ENCODE measurements around the gene ANOS1. TPM values are rescaled to one million over a fixed set of nuclear protein-coding genes. Genes with fewer than 3 reads are reported as not detected.

Gene ANOS1
- total RNA-seq, 1 donor from 2014 or later, result 49.7 TPM

DNA sequence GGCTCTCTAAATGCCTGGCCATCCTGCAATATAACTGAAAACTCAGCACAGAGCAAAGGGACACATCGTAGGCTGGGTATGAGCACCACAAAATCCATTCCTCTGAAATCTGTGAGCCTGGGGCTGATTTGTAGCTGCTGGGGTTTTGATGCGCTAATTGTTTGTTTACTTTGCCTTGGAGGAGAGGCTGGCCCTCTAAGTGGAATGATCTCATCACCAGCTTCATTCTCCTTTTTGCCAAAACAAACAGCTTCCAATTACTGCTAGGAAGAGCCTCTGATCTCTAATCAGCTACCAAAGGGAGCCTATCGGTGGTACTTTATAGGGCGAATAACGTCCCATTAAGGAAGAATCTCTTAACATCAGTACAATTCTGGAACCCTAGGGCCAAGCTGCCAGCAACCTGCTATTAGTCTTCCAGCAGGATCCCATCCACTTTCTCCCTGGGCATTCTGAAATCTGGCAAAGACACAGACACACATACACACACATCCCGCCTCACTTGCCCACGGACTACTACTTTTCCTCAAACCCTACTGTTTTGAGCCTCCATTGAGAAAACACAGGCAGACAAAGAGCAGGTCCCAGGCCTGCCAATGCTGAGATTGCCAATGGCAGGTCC lies 5.8 kb downstream of the ANOS1 start:
- no peak for ATAC-seq
- DNase-seq, result no peak
- no peaks in the 10 kb centered on the region for H3K27me3 ChIP-seq

DNA sequence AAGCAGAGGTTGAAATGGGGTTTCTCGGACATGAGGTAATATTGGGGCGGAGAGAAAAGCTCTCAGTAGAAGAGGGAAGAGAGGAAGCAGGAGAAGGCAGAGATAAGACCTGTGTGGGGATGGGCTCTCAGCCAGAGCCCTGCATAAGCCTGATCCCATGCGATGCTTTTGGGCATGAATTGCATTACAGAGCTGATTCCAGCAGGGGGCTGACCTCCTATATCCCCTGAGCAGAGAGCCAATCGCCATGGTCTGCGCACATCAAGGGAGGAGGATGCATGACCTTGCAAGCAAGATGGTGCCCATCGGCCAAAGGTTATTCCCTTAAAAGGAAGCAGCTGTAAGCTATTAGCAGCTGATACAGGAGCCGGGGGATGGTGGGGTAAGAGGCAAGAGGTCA lies 7.6 kb downstream of the ANOS1 start:
- H3K9me3 ChIP-seq, result no peaks in the 10 kb centered on the region
- H3K36me3 ChIP-seq, result no peaks in the 10 kb centered on the region
- no peak overlapping the region for H3K4me3 ChIP-seq
- no peaks in the 10 kb centered on the region for H3K4me1 ChIP-seq
- H3K27ac ChIP-seq, result no peak overlapping the region
- H3K27me3 ChIP-seq, result no peaks in the 10 kb centered on the region
- TF ChIP-seq, protein P1, sequence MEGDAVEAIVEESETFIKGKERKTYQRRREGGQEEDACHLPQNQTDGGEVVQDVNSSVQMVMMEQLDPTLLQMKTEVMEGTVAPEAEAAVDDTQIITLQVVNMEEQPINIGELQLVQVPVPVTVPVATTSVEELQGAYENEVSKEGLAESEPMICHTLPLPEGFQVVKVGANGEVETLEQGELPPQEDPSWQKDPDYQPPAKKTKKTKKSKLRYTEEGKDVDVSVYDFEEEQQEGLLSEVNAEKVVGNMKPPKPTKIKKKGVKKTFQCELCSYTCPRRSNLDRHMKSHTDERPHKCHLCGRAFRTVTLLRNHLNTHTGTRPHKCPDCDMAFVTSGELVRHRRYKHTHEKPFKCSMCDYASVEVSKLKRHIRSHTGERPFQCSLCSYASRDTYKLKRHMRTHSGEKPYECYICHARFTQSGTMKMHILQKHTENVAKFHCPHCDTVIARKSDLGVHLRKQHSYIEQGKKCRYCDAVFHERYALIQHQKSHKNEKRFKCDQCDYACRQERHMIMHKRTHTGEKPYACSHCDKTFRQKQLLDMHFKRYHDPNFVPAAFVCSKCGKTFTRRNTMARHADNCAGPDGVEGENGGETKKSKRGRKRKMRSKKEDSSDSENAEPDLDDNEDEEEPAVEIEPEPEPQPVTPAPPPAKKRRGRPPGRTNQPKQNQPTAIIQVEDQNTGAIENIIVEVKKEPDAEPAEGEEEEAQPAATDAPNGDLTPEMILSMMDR (IDR thresholded peaks at IDR 0.05), result no peak
- intact Hi-C loops (cut with DNase I), result no loop called here
- DNase-seq, result no peak
- peak; percentile 62 for ATAC-seq

More for the DNA sequence above, 5.8 kb downstream of the ANOS1 start:
- H3K4me1 ChIP-seq, result no peaks in the 10 kb centered on the region
- no peak overlapping the region for H3K4me3 ChIP-seq
- H3K9me3 ChIP-seq, result no peaks in the 10 kb centered on the region
- no peak overlapping the region for H3K27ac ChIP-seq
- intact Hi-C loops (cut with DNase I), result no loop called here
- no peaks in the 10 kb centered on the region for H3K36me3 ChIP-seq
- TF ChIP-seq, protein P1 (IDR thresholded peaks at IDR 0.05), result no peak

DNA sequence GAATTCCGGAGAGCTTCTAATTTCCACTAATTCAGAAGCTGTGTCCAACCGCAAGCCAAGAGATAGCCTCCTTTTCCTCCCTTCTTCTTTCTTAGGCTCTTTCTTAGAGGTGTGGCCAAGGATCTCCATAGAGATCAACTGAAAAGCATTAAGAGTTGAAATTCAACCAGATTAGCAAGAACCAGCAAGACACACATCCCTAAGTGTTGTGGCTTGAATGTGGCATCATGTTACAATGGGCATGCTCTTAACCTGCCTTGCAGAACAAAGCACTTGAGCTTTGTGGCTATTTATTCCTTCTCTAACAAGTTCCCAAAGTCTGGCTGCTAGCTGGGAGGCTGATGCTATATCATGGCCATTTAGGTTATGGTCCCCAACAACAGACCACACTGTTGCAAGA lies 10.4 kb downstream of the ANOS1 start:
- Histone ChIP-seq H3K4me1 (no peaks in the 10 kb centered on the region), H3K27ac (no peak overlapping the region), H3K9me3 (no peaks in the 10 kb centered on the region), H3K27me3 (no peaks in the 10 kb centered on the region), H3K36me3 (no peaks in the 10 kb centered on the region), H3K4me3 (no peak overlapping the region)
- ATAC-seq (no peak), DNase-seq (no peak)
- intact Hi-C loops (cut with DNase I), result no loop called here
- TF ChIP-seq, protein P1 (IDR thresholded peaks at IDR 0.05), result no peak

DNA sequence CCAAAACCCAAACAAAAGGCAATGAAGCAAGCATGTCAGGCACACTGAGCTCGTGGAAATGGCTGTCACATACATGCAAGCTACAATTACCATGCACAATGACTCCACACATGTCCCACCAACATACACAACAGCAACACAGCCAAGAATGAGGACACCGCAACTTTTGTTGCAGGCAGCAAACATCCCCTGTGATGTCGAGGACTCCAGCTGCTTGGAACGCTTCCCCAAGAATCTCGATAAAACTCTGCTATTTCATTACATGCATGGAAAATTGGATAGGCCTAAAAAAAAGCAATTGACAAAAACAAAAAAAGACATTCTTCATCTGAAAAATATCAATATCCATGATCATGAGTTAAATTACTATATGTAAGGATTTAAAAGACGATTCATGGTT lies 11.8 kb downstream of the ANOS1 start:
- intact Hi-C loops (cut with DNase I), result no loop called here
- Histone ChIP-seq H3K36me3 (no peaks in the 10 kb centered on the region), H3K4me1 (no peaks in the 10 kb centered on the region), H3K27ac (no peak overlapping the region), H3K9me3 (no peaks in the 10 kb centered on the region), H3K4me3 (no peak overlapping the region), H3K27me3 (no peaks in the 10 kb centered on the region)
- DNase-seq, result no peak
- no peak for ATAC-seq
- TF ChIP-seq, protein P1 (IDR thresholded peaks at IDR 0.05), result no peak

DNA sequence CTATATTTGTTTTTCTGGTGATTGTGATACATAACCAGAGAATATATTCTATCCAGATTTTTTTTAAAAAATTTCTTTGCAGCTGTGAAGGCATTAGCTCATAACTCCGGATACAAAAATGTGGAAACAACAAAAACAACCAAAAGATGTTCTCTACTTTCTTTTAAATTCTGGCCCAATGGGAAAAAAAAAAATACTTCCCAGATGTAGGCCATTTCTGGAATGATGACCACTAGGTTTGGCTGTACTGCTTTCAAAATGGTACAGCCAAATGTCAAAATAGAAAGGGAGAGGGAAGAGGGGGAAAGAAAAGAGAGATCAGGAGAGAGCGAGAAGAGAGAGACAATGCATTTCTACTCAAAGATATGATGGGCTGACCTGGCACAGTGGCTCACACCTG lies 14.6 kb downstream of the ANOS1 start:
- no peaks in the 10 kb centered on the region for H3K4me1 ChIP-seq
- ATAC-seq (no peak), DNase-seq (no peak)
- H3K27me3 ChIP-seq, result no peaks in the 10 kb centered on the region
- no peak overlapping the region for H3K4me3 ChIP-seq
- intact Hi-C loops (cut with DNase I), result no loop called here
- no peaks in the 10 kb centered on the region for H3K9me3 ChIP-seq
- TF ChIP-seq, protein P1 (IDR thresholded peaks at IDR 0.05), result no peak
- H3K36me3 ChIP-seq, result no peaks in the 10 kb centered on the region
- H3K27ac ChIP-seq, result no peak overlapping the region

DNA sequence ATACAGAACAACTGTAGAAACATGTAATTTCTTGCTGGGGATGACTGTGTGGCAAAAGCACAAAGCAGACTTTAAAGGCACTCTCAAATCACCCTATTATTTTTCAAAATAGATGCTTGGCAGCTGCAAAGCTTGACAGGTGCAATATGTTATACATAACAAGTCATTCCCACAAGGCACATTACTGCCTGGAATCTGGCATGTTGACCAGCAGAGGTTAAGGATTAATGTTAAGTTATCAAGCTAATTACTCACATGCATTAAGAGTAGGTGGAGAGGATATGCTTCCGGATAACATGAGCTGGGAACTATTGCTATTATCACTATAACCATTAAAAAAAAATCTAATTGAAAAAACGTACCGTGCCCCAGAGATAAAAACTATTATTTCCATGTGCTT lies 17.8 kb downstream of the ANOS1 start:
- Histone ChIP-seq H3K36me3 (no peaks in the 10 kb centered on the region), H3K4me3 (no peak overlapping the region), H3K4me1 (no peaks in the 10 kb centered on the region), H3K27me3 (no peaks in the 10 kb centered on the region), H3K9me3 (no peaks in the 10 kb centered on the region), H3K27ac (no peak overlapping the region)
- intact Hi-C loops (cut with DNase I), result no loop called here
- no peak for ATAC-seq
- DNase-seq, result no peak
- TF ChIP-seq, protein P1 (IDR thresholded peaks at IDR 0.05), result no peak

Data from upper lobe of right lung (tissue), 1 donor.